ENCODE data around the gene SMOC1.

Gene SMOC1

GRCh38 chr14:70047598-70048312, 168.5 kb downstream of the SMOC1 start:
- no peak for DNase-seq

DNA sequence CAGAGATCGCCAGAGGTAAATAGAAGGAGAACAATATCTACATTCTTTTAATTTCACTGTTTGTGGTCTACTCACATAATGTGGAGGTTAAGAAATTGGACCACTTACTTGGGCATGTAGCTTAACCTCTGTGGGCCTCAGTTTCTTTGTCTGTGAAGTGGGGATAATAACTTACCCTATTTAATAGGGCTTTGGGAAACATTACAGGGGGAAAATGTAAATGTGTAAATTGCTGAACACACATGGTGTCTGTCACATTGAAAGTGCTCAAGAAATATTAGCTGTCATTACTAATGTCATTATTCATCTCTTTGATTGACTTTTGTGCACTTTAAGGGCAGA, 169.1 kb downstream of the SMOC1 start:
- no peak for DNase-seq

DNA sequence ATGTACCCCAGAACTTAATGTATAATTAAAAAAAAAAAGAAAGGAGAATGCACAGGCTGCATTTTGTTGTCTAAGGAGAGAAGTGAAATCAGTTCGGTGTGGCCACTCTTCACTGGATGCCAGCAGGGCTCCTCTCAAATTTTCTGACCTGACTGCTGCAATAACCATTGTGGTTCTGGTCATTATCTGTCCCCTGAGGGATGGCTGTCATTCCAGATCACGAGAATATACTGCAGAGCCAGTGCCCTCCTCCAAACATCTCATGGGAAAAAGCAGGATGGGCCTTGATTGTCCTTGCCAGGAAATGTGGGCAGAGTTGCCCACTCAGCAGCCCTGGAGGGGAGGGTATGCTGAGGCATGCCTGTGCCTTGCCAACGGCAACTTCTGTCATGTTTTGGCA, 170.4 kb downstream of the SMOC1 start:
- no peak for DNase-seq

GRCh38 chr14:70050136-70050535, 170.9 kb downstream of the SMOC1 start:
- no peak for DNase-seq

DNA sequence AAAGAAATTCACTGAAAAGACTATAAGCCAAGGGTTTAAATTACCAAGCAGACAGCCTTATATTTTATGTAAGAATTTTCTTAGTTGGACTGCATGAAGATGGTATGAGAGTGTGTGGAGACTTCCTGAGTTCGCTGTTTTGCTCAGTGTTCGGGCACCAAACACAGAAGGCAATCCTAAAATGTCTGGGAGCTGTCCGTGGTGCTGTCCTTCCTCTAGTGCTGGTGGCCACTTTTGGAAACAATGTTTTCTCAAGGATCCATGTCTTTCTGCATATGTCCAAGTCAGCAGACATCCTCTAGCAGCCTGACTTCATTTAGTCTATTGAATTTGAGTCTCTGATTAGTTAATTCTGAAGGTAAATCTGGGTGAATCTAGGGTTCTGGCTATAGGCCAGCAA, 173.8 kb downstream of the SMOC1 start:
- no peak for DNase-seq

DNA sequence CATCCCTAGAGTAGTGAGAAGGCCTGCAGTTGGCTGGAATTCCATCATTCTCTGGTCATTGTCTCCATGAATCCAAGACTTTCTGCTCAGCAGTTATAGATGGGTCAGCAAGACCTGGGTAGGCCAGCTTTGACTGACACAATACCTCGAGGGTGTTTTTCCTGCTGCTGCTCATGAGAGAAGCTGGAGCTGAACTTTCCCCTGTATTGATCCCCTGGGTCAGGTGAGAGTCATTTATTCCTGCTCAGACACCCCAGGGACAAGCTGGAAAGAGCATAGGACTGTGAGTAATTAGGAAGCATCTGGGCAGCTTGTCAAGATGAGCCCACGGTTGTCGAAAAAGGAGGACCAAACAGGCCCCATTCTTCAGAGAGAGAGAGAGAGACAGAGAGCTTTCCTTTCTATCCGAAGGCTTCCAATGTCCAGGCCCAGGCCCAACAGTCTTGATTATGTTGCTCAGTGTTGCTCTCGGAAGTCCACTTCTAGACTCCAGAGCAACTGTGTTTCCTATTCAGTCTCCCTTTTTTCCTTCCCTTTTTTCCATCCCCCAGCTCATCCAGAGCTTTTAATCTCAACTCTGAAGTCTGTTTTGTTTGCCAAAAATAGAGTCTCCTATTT, 178.4 kb downstream of the SMOC1 start:
- no peak for DNase-seq

DNA sequence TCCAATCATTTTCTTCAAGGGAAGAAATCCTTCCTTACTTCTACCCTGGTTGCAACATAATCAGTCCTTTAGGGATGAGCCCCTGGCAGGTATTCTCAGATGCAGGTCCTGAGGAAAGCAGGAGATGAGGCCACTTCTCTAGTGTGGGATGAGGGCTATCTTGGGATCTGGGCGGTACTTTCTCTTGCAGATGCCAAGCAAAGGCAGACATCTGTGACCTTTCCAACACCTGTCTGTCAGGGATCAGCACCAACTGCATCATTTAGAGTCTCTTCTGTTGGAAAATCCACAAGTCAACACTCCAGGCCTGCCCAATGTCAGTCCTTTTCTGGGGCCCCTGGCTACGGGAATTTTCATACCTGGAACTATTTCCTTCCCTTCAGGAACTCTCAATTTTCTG, 180.3 kb downstream of the SMOC1 start:
- DNase-seq, result no peak

GRCh38 chr14:70061108-70061507, 181.9 kb downstream of the SMOC1 start:
- DNase-seq, result no peak

- no peak for DNase-seq
These were observed 185.1 kb downstream of the SMOC1 start for GRCh38 chr14:70064136-70064865.

DNA sequence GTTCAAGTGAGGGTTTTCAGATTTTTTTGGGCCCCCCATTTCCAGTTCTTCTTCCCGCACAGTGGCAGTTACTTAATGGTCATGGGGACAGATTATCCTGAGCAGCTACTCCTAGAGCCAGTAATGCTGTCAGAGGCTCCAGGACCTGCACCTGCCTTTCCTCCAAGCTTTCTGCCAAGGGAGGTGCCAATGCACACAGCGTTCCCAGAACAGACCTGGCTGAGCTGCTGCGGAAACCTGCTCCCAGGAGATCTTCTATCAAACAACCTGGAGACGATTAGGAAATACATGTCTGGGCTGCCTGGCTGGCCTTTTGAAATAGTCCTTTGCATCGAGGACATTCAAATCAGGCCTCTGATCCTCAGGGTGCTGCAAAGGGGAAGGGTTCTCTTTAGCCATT, 188.6 kb downstream of the SMOC1 start:
- DNase-seq, result no peak

GRCh38 chr14:70069186-70069585, 190.0 kb downstream of the SMOC1 start:
- DNase-seq, result no peak

- DNase-seq, result peak; percentile 50
These were observed 194.8 kb downstream of the SMOC1 start for GRCh38 chr14:70073924-70074566.

DNA sequence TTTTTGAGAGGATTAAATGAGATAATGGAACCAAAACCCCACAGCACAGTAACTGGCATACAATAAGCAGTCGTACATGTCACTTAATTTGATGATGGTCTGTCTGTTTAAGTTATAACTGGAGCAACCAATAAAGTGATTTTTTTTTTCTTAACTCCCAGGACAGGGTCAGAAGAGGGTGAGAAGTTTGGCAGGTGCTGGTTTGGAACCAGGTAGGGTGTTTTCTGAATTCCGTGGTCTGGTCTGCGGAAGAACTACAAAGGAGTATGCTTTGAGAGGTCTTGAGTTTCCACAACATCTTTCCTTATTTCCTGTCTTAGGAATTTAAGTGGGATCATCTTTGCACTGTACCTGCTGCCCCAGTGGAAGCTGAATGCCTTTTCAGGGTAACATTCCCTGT, 197.8 kb downstream of the SMOC1 start:
- DNase-seq, result no peak

DNA sequence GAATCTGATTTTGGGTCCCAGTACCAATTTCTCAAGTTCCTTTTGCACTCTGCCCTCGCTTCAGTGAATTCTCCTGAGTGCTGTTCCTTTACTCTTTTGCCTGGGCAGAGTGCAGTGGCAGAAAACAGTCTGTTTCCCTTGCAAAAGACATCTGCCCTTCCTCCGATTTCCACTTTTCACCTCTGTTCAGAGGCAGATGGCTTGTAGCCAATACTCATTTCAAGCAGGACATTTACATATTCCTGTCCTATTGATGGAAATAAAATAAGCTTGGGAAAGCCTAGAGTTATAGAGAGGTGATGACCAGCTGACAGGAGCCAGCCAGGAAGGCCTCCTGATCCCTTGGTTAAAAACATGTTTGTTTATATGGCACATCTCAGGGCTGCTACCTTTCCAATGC, 198.5 kb downstream of the SMOC1 start:
- DNase-seq, result no peak

- no peak for DNase-seq
These were observed 199.1 kb downstream of the SMOC1 start for GRCh38 chr14:70078329-70078728.

DNA sequence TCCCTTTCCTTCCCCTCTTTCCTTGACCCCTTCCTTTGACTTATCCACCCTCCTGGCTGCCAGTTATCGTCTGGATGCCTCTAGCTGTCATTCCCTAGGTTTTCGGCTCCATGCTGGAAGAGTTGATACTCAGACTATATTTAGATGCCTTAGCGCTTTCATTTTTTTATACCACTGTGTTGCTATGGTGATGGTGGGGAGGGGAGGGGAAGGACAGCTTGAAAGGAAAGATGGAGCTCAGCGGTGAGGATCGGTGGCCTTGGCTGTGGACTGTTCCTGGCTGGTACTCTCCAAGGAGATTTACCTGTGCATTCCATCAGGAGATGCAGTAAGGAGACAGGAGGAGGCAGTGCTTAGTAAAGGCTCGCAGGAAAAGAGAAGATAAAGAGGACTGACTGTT, 200.9 kb downstream of the SMOC1 start:
- no peak for DNase-seq

All from NCI-H1436 (cell line).